HEK293 (cell line): ENCODE data around the gene NANOGP8.

Experiments
- CTCF ChIA-PET: fragments of 350-600 bp; formaldehyde crosslinking; extraction: SDS; loops from one replicate; lab custom pipeline; 2021; ENCODE audit warnings: antibody characterized with exemption; lab: Yijun Ruan, JAX
- POLR2A ChIA-PET: fragments of 300-600 bp; formaldehyde crosslinking; extraction: SDS; loops from one replicate; lab custom pipeline; 2020; ENCODE audit warnings: antibody characterized with exemption, inconsistent platforms; lab: Yijun Ruan, JAX
- H3K27ac ChIP-seq: fragments of 200-500 bp; sonication (Bioruptor generic); 2 replicates; pipeline ENCODE4 v1.5.1; 2014; ENCODE audit warnings: low read depth, low read length, control low read depth, inconsistent platforms; ENCODE audit errors: extremely low read depth
- H3K36me3 ChIP-seq, 2 experiments: fragments of 200-500 bp in 1 of 2; sonication (Bioruptor generic) in 1 of 2; 1 replicate in 1 of 2; 2 replicates in 1 of 2; pipeline ENCODE4 v1.5.1; 2014 to 2017; ENCODE audit warnings: inconsistent platforms in 2 of 2, low read length in 2 of 2; ENCODE audit not compliant: control insufficient read depth in 2 of 2, insufficient read depth in 1 of 2
- H3K4me1 ChIP-seq: fragments of 200-500 bp; sonication (Bioruptor generic); 2 replicates; pipeline ENCODE4 v1.5.1; 2014; ENCODE audit warnings: mild to moderate bottlenecking, low read length, inconsistent platforms; ENCODE audit not compliant: control insufficient read depth, insufficient read depth
- H3K4me3 ChIP-seq: 2 replicates; pipeline ENCODE4 v1.5.1; 2011; ENCODE audit warnings: low read depth, mild to moderate bottlenecking, control low read depth, low read length, moderate library complexity
- H3K9me3 ChIP-seq: fragments of 200-500 bp; sonication (Bioruptor generic); 2 replicates; pipeline ENCODE4 v1.5.1; 2014; ENCODE audit warnings: low read depth, low read length, inconsistent platforms; ENCODE audit not compliant: control insufficient read depth, insufficient read depth
- GLI2 ChIP-seq: fragments of 450-650 bp; formaldehyde crosslinking; IDR thresholded peaks from 2 replicates; pipeline ENCODE4; 2017; ENCODE audit warnings: missing biosample characterization, missing genetic modification characterization, low read depth, borderline replicate concordance
- HIC1 ChIP-seq: fragments of 450-650 bp; formaldehyde crosslinking; IDR thresholded peaks from 2 replicates; pipeline ENCODE4 v1.5.1; 2016; ENCODE audit warnings: missing biosample characterization, missing genetic modification characterization
- SALL2 ChIP-seq: fragments of 450-650 bp; formaldehyde crosslinking; IDR thresholded peaks from 2 replicates; pipeline ENCODE4 v1.5.0; 2017; ENCODE audit warnings: missing biosample characterization, mild to moderate bottlenecking, missing genetic modification characterization, borderline replicate concordance
- ZBTB1 ChIP-seq: fragments of 450-650 bp; formaldehyde crosslinking; IDR thresholded peaks from 2 replicates; pipeline ENCODE4 v1.5.1; 2016; ENCODE audit warnings: missing biosample characterization, missing genetic modification characterization
- ZFP3 ChIP-seq: fragments of 450-650 bp; formaldehyde crosslinking; IDR thresholded peaks from 2 replicates; pipeline ENCODE4 v1.5.1; 2016; ENCODE audit warnings: low read depth, missing biosample characterization, missing genetic modification characterization
- ZFP37 ChIP-seq: fragments of 450-650 bp; formaldehyde crosslinking; IDR thresholded peaks from 2 replicates; pipeline ENCODE4 v1.5.1; 2016; ENCODE audit warnings: missing biosample characterization, missing genetic modification characterization
- ZNF140 ChIP-seq: fragments of 450-650 bp; formaldehyde crosslinking; IDR thresholded peaks from 2 replicates; pipeline ENCODE4 v1.5.1; 2016; ENCODE audit warnings: missing biosample characterization, missing genetic modification characterization
- ZNF155 ChIP-seq: fragments of 450-650 bp; formaldehyde crosslinking; IDR thresholded peaks from 2 replicates; pipeline ENCODE4 v1.5.1; 2016; ENCODE audit warnings: missing biosample characterization, missing genetic modification characterization
- ZNF2 ChIP-seq: fragments of 450-650 bp; formaldehyde crosslinking; IDR thresholded peaks from 2 replicates; pipeline ENCODE4 v1.5.1; 2016; ENCODE audit warnings: missing biosample characterization, missing genetic modification characterization
- ZNF501 ChIP-seq: fragments of 450-650 bp; formaldehyde crosslinking; IDR thresholded peaks from 2 replicates; pipeline ENCODE4 v1.5.1; 2016; ENCODE audit warnings: missing biosample characterization, missing genetic modification characterization
- ZNF548 ChIP-seq: fragments of 450-650 bp; formaldehyde crosslinking; IDR thresholded peaks from 2 replicates; pipeline ENCODE4 v1.5.1; 2016; ENCODE audit warnings: missing biosample characterization, missing genetic modification characterization
- ZNF555 ChIP-seq: fragments of 450-650 bp; formaldehyde crosslinking; conservative IDR thresholded peaks from 2 replicates; pipeline ENCODE4 v1.5.1; 2017; ENCODE audit warnings: missing biosample characterization, mild to moderate bottlenecking, missing genetic modification characterization, inconsistent platforms
- ZNF843 ChIP-seq: fragments of 450-650 bp; formaldehyde crosslinking; IDR thresholded peaks from 2 replicates; pipeline ENCODE4 v1.5.1; 2016; ENCODE audit warnings: missing biosample characterization, missing genetic modification characterization
- ZSCAN5A ChIP-seq: fragments of 450-650 bp; formaldehyde crosslinking; IDR thresholded peaks from 2 replicates; pipeline ENCODE4 v1.5.1; 2016; ENCODE audit warnings: missing biosample characterization, missing genetic modification characterization
- TF ChIP-seq, protein P1 (sequence below): fragments of 450-650 bp; formaldehyde crosslinking; IDR thresholded peaks from 2 replicates; pipeline ENCODE4; 2016; ENCODE audit warnings: missing biosample characterization, missing genetic modification characterization
- TF ChIP-seq, protein P2 (sequence below): fragments of 450-650 bp; formaldehyde crosslinking; IDR thresholded peaks from 2 replicates; pipeline ENCODE4 v1.5.1; 2016; ENCODE audit warnings: missing biosample characterization, missing genetic modification characterization, borderline replicate concordance
- TF ChIP-seq, protein P3 (sequence below): fragments of 450-650 bp; formaldehyde crosslinking; IDR thresholded peaks from 2 replicates; pipeline ENCODE4 v1.5.1; 2016; ENCODE audit warnings: missing biosample characterization, missing genetic modification characterization, borderline replicate concordance
- TF ChIP-seq, protein P4 (sequence below): fragments of 450-650 bp; formaldehyde crosslinking; IDR thresholded peaks from 2 replicates; pipeline ENCODE4 v1.5.1; 2016; ENCODE audit warnings: missing biosample characterization, missing genetic modification characterization
- TF ChIP-seq, protein P5 (sequence below): fragments of 450-650 bp; formaldehyde crosslinking; IDR thresholded peaks from 2 replicates; pipeline ENCODE4 v1.5.1; 2017; ENCODE audit warnings: missing biosample characterization, mild to moderate bottlenecking, missing genetic modification characterization, moderate library complexity

NANOGP8 gene

GRCh38 chr15:35129361-35129760 is 44.3 kb upstream of the NANOGP8 start (continued):
- no peak for TF ChIP-seq ZNF155 (tag by site-specific recombination)
- TF ChIP-seq, protein P1, sequence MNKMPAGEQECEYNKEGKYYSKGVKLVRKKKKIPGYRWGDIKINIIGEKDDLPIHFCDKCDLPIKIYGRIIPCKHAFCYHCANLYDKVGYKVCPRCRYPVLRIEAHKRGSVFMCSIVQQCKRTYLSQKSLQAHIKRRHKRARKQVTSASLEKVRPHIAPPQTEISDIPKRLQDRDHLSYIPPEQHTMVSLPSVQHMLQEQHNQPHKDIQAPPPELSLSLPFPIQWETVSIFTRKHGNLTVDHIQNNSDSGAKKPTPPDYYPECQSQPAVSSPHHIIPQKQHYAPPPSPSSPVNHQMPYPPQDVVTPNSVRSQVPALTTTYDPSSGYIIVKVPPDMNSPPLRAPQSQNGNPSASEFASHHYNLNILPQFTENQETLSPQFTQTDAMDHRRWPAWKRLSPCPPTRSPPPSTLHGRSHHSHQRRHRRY (tag by site-specific recombination) = no peak
- TF ChIP-seq ZFP37 (tag by site-specific recombination) = no peak
- no peak for TF ChIP-seq ZNF501 (tag by site-specific recombination)
- TF ChIP-seq ZNF548 = no peak
- TF ChIP-seq, protein P2, sequence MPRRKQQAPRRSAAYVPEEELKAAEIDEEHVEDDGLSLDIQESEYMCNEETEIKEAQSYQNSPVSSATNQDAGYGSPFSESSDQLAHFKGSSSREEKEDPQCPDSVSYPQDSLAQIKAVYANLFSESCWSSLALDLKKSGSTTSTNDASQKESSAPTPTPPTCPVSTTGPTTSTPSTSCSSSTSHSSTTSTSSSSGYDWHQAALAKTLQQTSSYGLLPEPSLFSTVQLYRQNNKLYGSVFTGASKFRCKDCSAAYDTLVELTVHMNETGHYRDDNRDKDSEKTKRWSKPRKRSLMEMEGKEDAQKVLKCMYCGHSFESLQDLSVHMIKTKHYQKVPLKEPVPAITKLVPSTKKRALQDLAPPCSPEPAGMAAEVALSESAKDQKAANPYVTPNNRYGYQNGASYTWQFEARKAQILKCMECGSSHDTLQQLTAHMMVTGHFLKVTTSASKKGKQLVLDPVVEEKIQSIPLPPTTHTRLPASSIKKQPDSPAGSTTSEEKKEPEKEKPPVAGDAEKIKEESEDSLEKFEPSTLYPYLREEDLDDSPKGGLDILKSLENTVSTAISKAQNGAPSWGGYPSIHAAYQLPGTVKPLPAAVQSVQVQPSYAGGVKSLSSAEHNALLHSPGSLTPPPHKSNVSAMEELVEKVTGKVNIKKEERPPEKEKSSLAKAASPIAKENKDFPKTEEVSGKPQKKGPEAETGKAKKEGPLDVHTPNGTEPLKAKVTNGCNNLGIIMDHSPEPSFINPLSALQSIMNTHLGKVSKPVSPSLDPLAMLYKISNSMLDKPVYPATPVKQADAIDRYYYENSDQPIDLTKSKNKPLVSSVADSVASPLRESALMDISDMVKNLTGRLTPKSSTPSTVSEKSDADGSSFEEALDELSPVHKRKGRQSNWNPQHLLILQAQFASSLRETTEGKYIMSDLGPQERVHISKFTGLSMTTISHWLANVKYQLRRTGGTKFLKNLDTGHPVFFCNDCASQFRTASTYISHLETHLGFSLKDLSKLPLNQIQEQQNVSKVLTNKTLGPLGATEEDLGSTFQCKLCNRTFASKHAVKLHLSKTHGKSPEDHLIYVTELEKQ (tag by site-specific recombination) = no peak
- no peak for TF ChIP-seq GLI2 (tag by site-specific recombination)
- no peak for TF ChIP-seq ZNF843

- H3K36me3 ChIP-seq = no peaks in the 10 kb centered on the region
- TF ChIP-seq, protein P3, sequence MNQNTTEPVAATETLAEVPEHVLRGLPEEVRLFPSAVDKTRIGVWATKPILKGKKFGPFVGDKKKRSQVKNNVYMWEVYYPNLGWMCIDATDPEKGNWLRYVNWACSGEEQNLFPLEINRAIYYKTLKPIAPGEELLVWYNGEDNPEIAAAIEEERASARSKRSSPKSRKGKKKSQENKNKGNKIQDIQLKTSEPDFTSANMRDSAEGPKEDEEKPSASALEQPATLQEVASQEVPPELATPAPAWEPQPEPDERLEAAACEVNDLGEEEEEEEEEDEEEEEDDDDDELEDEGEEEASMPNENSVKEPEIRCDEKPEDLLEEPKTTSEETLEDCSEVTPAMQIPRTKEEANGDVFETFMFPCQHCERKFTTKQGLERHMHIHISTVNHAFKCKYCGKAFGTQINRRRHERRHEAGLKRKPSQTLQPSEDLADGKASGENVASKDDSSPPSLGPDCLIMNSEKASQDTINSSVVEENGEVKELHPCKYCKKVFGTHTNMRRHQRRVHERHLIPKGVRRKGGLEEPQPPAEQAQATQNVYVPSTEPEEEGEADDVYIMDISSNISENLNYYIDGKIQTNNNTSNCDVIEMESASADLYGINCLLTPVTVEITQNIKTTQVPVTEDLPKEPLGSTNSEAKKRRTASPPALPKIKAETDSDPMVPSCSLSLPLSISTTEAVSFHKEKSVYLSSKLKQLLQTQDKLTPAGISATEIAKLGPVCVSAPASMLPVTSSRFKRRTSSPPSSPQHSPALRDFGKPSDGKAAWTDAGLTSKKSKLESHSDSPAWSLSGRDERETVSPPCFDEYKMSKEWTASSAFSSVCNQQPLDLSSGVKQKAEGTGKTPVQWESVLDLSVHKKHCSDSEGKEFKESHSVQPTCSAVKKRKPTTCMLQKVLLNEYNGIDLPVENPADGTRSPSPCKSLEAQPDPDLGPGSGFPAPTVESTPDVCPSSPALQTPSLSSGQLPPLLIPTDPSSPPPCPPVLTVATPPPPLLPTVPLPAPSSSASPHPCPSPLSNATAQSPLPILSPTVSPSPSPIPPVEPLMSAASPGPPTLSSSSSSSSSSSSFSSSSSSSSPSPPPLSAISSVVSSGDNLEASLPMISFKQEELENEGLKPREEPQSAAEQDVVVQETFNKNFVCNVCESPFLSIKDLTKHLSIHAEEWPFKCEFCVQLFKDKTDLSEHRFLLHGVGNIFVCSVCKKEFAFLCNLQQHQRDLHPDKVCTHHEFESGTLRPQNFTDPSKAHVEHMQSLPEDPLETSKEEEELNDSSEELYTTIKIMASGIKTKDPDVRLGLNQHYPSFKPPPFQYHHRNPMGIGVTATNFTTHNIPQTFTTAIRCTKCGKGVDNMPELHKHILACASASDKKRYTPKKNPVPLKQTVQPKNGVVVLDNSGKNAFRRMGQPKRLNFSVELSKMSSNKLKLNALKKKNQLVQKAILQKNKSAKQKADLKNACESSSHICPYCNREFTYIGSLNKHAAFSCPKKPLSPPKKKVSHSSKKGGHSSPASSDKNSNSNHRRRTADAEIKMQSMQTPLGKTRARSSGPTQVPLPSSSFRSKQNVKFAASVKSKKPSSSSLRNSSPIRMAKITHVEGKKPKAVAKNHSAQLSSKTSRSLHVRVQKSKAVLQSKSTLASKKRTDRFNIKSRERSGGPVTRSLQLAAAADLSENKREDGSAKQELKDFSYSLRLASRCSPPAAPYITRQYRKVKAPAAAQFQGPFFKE = no peak
- TF ChIP-seq, protein P4, sequence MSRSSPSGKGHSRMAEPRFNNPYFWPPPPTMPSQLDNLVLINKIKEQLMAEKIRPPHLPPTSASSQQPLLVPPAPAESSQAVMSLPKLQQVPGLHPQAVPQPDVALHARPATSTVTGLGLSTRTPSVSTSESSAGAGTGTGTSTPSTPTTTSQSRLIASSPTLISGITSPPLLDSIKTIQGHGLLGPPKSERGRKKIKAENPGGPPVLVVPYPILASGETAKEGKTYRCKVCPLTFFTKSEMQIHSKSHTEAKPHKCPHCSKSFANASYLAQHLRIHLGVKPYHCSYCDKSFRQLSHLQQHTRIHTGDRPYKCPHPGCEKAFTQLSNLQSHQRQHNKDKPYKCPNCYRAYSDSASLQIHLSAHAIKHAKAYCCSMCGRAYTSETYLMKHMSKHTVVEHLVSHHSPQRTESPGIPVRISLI (tag by site-specific recombination) = no peak
- TF ChIP-seq, protein P5, sequence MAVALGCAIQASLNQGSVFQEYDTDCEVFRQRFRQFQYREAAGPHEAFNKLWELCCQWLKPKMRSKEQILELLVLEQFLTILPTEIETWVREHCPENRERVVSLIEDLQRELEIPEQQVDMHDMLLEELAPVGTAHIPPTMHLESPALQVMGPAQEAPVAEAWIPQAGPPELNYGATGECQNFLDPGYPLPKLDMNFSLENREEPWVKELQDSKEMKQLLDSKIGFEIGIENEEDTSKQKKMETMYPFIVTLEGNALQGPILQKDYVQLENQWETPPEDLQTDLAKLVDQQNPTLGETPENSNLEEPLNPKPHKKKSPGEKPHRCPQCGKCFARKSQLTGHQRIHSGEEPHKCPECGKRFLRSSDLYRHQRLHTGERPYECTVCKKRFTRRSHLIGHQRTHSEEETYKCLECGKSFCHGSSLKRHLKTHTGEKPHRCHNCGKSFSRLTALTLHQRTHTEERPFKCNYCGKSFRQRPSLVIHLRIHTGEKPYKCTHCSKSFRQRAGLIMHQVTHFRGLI (tag by site-specific recombination) = no peak
- TF ChIP-seq ZNF555 (tag by site-specific recombination) (no peak), ZNF2 (no peak), SALL2 (tag by site-specific recombination) (no peak), ZFP3 (tag by site-specific recombination) (no peak), ZNF548 (no peak), HIC1 (tag by site-specific recombination) (no peak), ZNF140 (no peak), ZBTB1 (tag by site-specific recombination) (no peak), ZSCAN5A (tag by site-specific recombination) (no peak)
Measured at GRCh38 chr15:35127717-35128116, 42.6 kb upstream of the NANOGP8 start.

More at GRCh38 chr15:35127717-35128116, 42.6 kb upstream of the NANOGP8 start:
- H3K4me1 ChIP-seq = no peaks in the 10 kb centered on the region
- H3K9me3 ChIP-seq = no peaks in the 10 kb centered on the region
- no peak overlapping the region for H3K27ac ChIP-seq
- CTCF ChIA-PET = interaction anchor here (0.6 to 0.7 kb wide), 2 partner anchors 317 to 1494 kb away, joined by 3 to 4 read pairs; no protein-coding TSS in a partner anchor
- POLR2A ChIA-PET = no interaction called here
- H3K4me3 ChIP-seq = no peak overlapping the region
